ENCODE results near the gene SUMF1. TPM values are rescaled to one million over a fixed set of nuclear protein-coding genes. Genes with fewer than 3 reads are reported as not detected.

The SUMF1 gene
- polyA plus RNA-seq, 1 donor: 29.3 TPM

- H3K27ac ChIP-seq (ENCODE audit: low read length): no peak overlapping the region
- H3K4me3 ChIP-seq (ENCODE audit: low read length): no peak overlapping the region
- H3K4me1 ChIP-seq (ENCODE audit: control insufficient read depth, insufficient read depth, low read length): no peaks in the 10 kb centered on the region
- DNase-seq: no peak
- peaks cover 15% of the 10 kb centered on the region for H3K27me3 ChIP-seq (ENCODE audit: control insufficient read depth, insufficient read depth, low read length)
- H3K36me3 ChIP-seq (ENCODE audit: control insufficient read depth, insufficient read depth, low read length): no peaks in the 10 kb centered on the region
- no peaks in the 10 kb centered on the region for H3K9me3 ChIP-seq (ENCODE audit: control insufficient read depth, low read depth, low read length)
- 80% methylated on average over 2 of the region's 3 CpGs for WGBS (ENCODE audit: insufficient coverage, low lambda C conversion rate)
These were observed 11.2 kb upstream of the SUMF1 start for GRCh38 chr3:4478261-4478660.

- no CpG with 5 or more reads among the region's 1 CpG for WGBS (ENCODE audit: insufficient coverage, low lambda C conversion rate)
- no peaks in the 10 kb centered on the region for H3K36me3 ChIP-seq (ENCODE audit: control insufficient read depth, insufficient read depth, low read length)
- H3K27ac ChIP-seq (ENCODE audit: low read length): no peak overlapping the region
- peaks cover 24% of the 10 kb centered on the region for H3K27me3 ChIP-seq (ENCODE audit: control insufficient read depth, insufficient read depth, low read length)
- no peak for DNase-seq
- H3K4me1 ChIP-seq (ENCODE audit: control insufficient read depth, insufficient read depth, low read length): no peaks in the 10 kb centered on the region
- H3K9me3 ChIP-seq (ENCODE audit: control insufficient read depth, low read depth, low read length): no peaks in the 10 kb centered on the region
- H3K4me3 ChIP-seq (ENCODE audit: low read length): no peak overlapping the region
These were observed 9.4 kb upstream of the SUMF1 start for GRCh38 chr3:4476496-4476895.

GRCh38 chr3:4475804-4476203 lies 8.7 kb upstream of the SUMF1 start:
- H3K27ac ChIP-seq (ENCODE audit: low read length): no peak overlapping the region
- no peak overlapping the region for H3K4me3 ChIP-seq (ENCODE audit: low read length)
- no peaks in the 10 kb centered on the region for H3K4me1 ChIP-seq (ENCODE audit: control insufficient read depth, insufficient read depth, low read length)
- no peak for DNase-seq
- no peaks in the 10 kb centered on the region for H3K36me3 ChIP-seq (ENCODE audit: control insufficient read depth, insufficient read depth, low read length)
- no peaks in the 10 kb centered on the region for H3K9me3 ChIP-seq (ENCODE audit: control insufficient read depth, low read depth, low read length)
- H3K27me3 ChIP-seq (ENCODE audit: control insufficient read depth, insufficient read depth, low read length): peaks cover 28% of the 10 kb centered on the region

- Histone ChIP-seq H3K4me3 (ENCODE audit: low read length) (no peak overlapping the region), H3K9me3 (ENCODE audit: control insufficient read depth, low read depth, low read length) (no peaks in the 10 kb centered on the region), H3K27me3 (ENCODE audit: control insufficient read depth, insufficient read depth, low read length) (peaks cover 28% of the 10 kb centered on the region), H3K36me3 (ENCODE audit: control insufficient read depth, insufficient read depth, low read length) (no peaks in the 10 kb centered on the region), H3K4me1 (ENCODE audit: control insufficient read depth, insufficient read depth, low read length) (no peaks in the 10 kb centered on the region), H3K27ac (ENCODE audit: low read length) (no peak overlapping the region)
- WGBS (ENCODE audit: insufficient coverage, low lambda C conversion rate): no CpG with 5 or more reads among the region's 7 CpGs
- DNase-seq: peak; percentile 16 to 17
These were observed 7.8 kb upstream of the SUMF1 start for GRCh38 chr3:4474683-4475490.

- no CpG with 5 or more reads among the region's 2 CpGs for WGBS (ENCODE audit: insufficient coverage, low lambda C conversion rate)
- Histone ChIP-seq H3K36me3 (ENCODE audit: control insufficient read depth, insufficient read depth, low read length) (no peaks in the 10 kb centered on the region), H3K27me3 (ENCODE audit: control insufficient read depth, insufficient read depth, low read length) (peaks cover 28% of the 10 kb centered on the region), H3K4me3 (ENCODE audit: low read length) (no peak overlapping the region), H3K27ac (ENCODE audit: low read length) (no peak overlapping the region), H3K4me1 (ENCODE audit: control insufficient read depth, insufficient read depth, low read length) (no peaks in the 10 kb centered on the region), H3K9me3 (ENCODE audit: control insufficient read depth, low read depth, low read length) (no peaks in the 10 kb centered on the region)
- DNase-seq: no peak
These were observed 5.7 kb upstream of the SUMF1 start for GRCh38 chr3:4472766-4473165.

GRCh38 chr3:4472312-4472711 lies 5.2 kb upstream of the SUMF1 start:
- no peak overlapping the region for H3K27ac ChIP-seq (ENCODE audit: low read length)
- H3K4me3 ChIP-seq (ENCODE audit: low read length): no peak overlapping the region
- H3K4me1 ChIP-seq (ENCODE audit: control insufficient read depth, insufficient read depth, low read length): no peaks in the 10 kb centered on the region
- WGBS (ENCODE audit: insufficient coverage, low lambda C conversion rate): 95% methylated on average over 2 of the region's 2 CpGs
- no peak for DNase-seq
- H3K36me3 ChIP-seq (ENCODE audit: control insufficient read depth, insufficient read depth, low read length): no peaks in the 10 kb centered on the region
- H3K9me3 ChIP-seq (ENCODE audit: control insufficient read depth, low read depth, low read length): no peaks in the 10 kb centered on the region
- H3K27me3 ChIP-seq (ENCODE audit: control insufficient read depth, insufficient read depth, low read length): peaks cover 27% of the 10 kb centered on the region

GRCh38 chr3:4471907-4472306 lies 4.8 kb upstream of the SUMF1 start:
- DNase-seq: no peak
- Histone ChIP-seq H3K4me3 (ENCODE audit: low read length) (no peak overlapping the region), H3K9me3 (ENCODE audit: control insufficient read depth, low read depth, low read length) (no peaks in the 10 kb centered on the region), H3K36me3 (ENCODE audit: control insufficient read depth, insufficient read depth, low read length) (no peaks in the 10 kb centered on the region), H3K27me3 (ENCODE audit: control insufficient read depth, insufficient read depth, low read length) (peaks cover 24% of the 10 kb centered on the region), H3K4me1 (ENCODE audit: control insufficient read depth, insufficient read depth, low read length) (no peaks in the 10 kb centered on the region), H3K27ac (ENCODE audit: low read length) (no peak overlapping the region)
- no CpG with 5 or more reads among the region's 1 CpG for WGBS (ENCODE audit: insufficient coverage, low lambda C conversion rate)

- Histone ChIP-seq H3K4me1 (ENCODE audit: control insufficient read depth, insufficient read depth, low read length) (peaks cover 3% of the 10 kb centered on the region), H3K9me3 (ENCODE audit: control insufficient read depth, low read depth, low read length) (no peaks in the 10 kb centered on the region), H3K27me3 (ENCODE audit: control insufficient read depth, insufficient read depth, low read length) (peaks cover 9% of the 10 kb centered on the region), H3K4me3 (ENCODE audit: low read length) (peak overlapping the region; percentile 85), H3K36me3 (ENCODE audit: control insufficient read depth, insufficient read depth, low read length) (no peaks in the 10 kb centered on the region), H3K27ac (ENCODE audit: low read length) (peak overlapping the region; percentile 87)
- 50% methylated on average over 2 of the region's 13 CpGs for WGBS (ENCODE audit: insufficient coverage, low lambda C conversion rate)
- DNase-seq: no peak
These were observed 426 bp upstream of the SUMF1 start for GRCh38 chr3:4467522-4467867.

- no peak overlapping the region for H3K4me3 ChIP-seq (ENCODE audit: low read length)
- no CpG with 5 or more reads among the region's 1 CpG for WGBS (ENCODE audit: insufficient coverage, low lambda C conversion rate)
- no peak for DNase-seq
- no peak overlapping the region for H3K27ac ChIP-seq (ENCODE audit: low read length)
- H3K4me1 ChIP-seq (ENCODE audit: control insufficient read depth, insufficient read depth, low read length): peaks cover 3% of the 10 kb centered on the region
- no peaks in the 10 kb centered on the region for H3K9me3 ChIP-seq (ENCODE audit: control insufficient read depth, low read depth, low read length)
- H3K27me3 ChIP-seq (ENCODE audit: control insufficient read depth, insufficient read depth, low read length): no peaks in the 10 kb centered on the region
- H3K36me3 ChIP-seq (ENCODE audit: control insufficient read depth, insufficient read depth, low read length): no peaks in the 10 kb centered on the region
These were observed 2.5 kb downstream of the SUMF1 start for GRCh38 chr3:4464576-4464975.

GRCh38 chr3:4462369-4463040 lies 4.6 kb downstream of the SUMF1 start:
- no peak overlapping the region for H3K4me3 ChIP-seq (ENCODE audit: low read length)
- H3K9me3 ChIP-seq (ENCODE audit: control insufficient read depth, low read depth, low read length): no peaks in the 10 kb centered on the region
- no peak for DNase-seq
- 90% methylated on average over 2 of the region's 3 CpGs for WGBS (ENCODE audit: insufficient coverage, low lambda C conversion rate)
- no peaks in the 10 kb centered on the region for H3K36me3 ChIP-seq (ENCODE audit: control insufficient read depth, insufficient read depth, low read length)
- H3K4me1 ChIP-seq (ENCODE audit: control insufficient read depth, insufficient read depth, low read length): peaks cover 3% of the 10 kb centered on the region
- H3K27me3 ChIP-seq (ENCODE audit: control insufficient read depth, insufficient read depth, low read length): no peaks in the 10 kb centered on the region
- no peak overlapping the region for H3K27ac ChIP-seq (ENCODE audit: low read length)

Measured in large intestine (tissue), 3 donors.